CD4-positive, alpha-beta T cell treated with Interferon alpha-2 for 1 hour (primary cell): ENCODE results near the gene UBE2N.
A peak's percentile ranks its signal among the peaks of the same experiment; 100 is the strongest.

Experiments used
- DNase-seq, 2 donors: peaks; one replicate each; pipeline ENCODE4 v3.0.0-alpha.2; 2020 to 2022

UBE2N gene, protein sequence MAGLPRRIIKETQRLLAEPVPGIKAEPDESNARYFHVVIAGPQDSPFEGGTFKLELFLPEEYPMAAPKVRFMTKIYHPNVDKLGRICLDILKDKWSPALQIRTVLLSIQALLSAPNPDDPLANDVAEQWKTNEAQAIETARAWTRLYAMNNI

GRCh38 chr12:93441617-93442410, at the start of gene UBE2N:
Gene UBE2N, minus strand, starts transcription at chr12:93441947. Its CDS starts 63 bp downstream, at chr12:93441884.
- peak; percentile 96 to 97 for DNase-seq

- no peak for DNase-seq
Measured at GRCh38 chr12:93484315-93484981, 42.7 kb upstream of the UBE2N start.

- no peak for DNase-seq
Measured at GRCh38 chr12:93483151-93483807, 41.5 kb upstream of the UBE2N start.

DNA sequence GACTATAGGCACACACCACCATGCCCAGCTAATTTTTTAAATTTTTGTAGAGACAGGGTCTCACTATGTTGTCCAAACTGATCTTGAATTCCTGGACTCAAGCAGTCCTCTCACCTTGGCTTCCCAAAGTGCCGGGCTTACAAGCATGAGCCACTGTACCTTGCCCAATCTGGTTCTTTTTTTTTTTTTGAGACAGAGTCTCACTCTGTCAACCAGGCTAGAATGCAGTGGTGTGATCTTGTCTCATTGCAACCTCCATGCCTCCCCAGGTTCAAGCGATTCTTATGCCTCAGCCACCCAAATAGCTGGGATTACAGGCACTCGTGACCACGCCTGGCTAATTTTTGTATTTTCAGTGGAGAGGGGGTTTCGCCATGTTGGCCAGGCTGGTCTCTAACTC, 41.0 kb upstream of the UBE2N start:
- DNase-seq: no peak

DNA sequence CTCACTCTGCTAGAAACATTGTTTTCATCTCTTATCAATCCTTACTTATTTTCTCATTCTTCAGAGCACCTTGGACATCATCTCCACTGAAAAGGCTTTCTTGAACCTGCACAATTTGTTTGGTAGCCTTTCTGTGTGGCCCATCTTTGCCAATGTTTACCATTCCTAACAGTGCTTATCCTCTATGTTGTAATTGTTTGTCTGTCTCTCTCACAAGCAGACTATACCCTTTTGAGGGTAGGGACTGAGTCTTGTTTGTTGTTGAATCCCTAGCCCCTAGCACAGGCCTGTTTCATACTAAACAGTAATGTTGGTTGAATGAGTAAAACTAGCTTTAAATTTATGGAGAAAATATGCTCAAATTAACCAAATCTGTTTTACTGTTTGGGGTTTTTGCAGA, 34.8 kb upstream of the UBE2N start:
- DNase-seq: no peak

GRCh38 chr12:93469386-93469785, 27.6 kb upstream of the UBE2N start:
- DNase-seq: no peak

DNA sequence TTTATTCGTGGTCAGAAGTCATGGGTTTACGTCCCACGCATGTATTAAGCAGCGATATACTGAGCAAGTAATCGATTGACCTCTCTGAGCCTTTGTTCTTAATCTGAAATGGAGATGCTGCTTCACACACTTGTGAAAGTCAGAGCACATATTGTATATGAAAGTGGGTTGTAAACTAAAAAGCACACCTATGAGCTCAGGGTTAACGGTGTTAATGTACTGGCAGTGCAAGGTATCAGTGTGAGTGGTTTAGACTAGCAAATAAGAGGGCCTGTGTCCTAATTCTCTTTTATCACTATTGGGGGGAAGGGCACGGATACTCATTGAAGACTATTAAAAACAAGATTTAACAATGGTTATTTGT, 26.2 kb upstream of the UBE2N start:
- DNase-seq: peak in 1 of 2 donors; percentile 18

DNA sequence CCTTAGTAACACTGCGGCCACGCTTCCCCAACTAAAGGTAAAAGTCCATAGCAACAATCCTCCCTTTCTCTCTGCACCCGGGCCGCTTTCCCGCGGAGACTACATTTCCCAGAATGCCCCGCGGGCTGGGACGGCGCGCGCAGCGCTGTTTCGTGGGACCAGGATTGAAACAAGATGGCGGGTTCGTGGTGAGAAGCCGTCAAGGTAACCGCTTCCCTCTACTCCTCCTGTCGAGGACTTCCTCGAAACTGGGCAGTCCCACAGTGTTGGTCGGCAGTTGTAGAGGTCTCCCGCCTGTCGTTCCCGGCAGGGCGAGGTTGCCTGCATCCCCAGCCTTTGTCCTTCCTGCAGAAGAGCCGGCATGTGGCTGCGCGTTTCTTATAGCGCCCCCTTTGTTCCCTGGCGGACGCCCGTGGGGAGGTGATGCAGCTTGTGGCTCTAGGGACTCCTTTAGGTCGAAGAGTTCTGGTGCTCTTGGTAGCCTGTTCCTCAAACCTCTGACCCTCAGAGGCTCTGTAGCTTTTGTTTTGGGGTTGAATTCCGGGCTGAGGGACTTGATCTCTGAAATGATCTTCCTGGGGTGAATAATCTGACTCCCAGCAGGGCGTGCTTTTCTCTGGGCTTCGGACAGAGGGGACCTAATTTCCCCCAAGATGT, 25.7 kb upstream of the UBE2N start, which contains the start of gene MRPL42:
Gene MRPL42 (plus strand): TSS at position 164 of the 657 bp plus-strand sequence. CDS start 1,772 bp downstream, outside the sequence.
- DNase-seq: peak; percentile 91 to 95

- no peak for DNase-seq
Measured at GRCh38 chr12:93466625-93467350, 25.0 kb upstream of the UBE2N start.

- no peak for DNase-seq
Measured at GRCh38 chr12:93465841-93466240, 24.1 kb upstream of the UBE2N start.

DNA sequence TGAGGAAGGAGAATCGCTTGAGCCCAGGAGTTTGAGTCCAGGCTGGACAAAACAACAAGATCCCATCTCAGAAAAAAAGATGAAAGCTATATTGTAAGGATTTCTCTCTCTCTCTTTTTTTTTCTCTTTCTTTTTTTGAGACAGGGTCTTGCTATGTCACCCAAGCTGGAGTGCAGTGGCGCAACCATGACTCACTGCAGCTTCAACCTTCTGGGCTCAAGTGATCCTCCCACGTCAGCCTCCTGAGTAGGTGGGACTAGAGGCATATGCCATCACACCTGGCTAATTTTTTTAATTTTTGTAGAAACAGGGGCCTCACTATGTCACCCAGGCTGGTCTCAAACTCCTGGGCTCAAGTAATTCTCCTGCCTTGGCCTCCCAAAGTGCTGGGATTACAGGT, 19.8 kb upstream of the UBE2N start:
- no peak for DNase-seq

- no peak for DNase-seq
Measured at GRCh38 chr12:93460902-93461301, 19.2 kb upstream of the UBE2N start.

- no peak for DNase-seq
Measured at GRCh38 chr12:93460003-93460402, 18.3 kb upstream of the UBE2N start.

DNA sequence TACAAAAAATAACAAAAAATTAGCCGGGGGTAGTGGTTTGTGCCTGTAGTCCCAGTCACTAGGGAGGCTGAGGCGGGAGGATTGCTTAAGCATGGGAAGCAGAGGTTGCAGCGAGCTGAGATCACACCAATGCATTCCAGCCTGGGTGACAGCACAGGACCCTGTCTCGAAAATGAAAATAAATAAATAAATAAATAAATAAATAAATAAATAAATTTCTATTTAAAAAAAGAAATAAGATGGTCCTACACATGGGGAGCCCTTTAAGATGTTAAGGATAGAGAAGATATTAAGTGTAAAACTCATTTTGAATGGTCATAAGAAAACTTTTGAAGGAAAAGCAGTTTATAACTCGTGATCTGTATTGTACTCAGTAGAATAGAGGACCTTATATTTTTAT, 17.4 kb upstream of the UBE2N start:
- no peak for DNase-seq

DNA sequence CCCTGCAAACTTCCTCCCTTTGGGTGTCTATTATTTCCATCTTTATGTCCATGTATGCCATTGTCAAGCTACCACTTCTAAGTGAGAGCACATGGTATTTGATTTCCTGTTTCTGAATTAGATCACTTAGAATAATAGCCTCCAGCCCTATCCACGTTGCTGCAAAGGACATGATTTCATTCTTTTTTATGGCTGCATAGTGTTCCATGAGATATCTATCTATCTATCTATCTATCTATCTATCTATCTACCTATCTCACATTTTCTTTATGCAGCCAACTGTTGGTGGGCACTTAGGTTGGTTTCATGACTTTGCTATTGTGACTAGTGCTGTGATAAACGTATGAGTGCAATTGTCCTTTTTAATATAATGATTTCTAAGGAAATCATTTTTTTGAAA, 14.3 kb upstream of the UBE2N start:
- no peak for DNase-seq

GRCh38 chr12:93453633-93454032, 11.9 kb upstream of the UBE2N start:
- no peak for DNase-seq

DNA sequence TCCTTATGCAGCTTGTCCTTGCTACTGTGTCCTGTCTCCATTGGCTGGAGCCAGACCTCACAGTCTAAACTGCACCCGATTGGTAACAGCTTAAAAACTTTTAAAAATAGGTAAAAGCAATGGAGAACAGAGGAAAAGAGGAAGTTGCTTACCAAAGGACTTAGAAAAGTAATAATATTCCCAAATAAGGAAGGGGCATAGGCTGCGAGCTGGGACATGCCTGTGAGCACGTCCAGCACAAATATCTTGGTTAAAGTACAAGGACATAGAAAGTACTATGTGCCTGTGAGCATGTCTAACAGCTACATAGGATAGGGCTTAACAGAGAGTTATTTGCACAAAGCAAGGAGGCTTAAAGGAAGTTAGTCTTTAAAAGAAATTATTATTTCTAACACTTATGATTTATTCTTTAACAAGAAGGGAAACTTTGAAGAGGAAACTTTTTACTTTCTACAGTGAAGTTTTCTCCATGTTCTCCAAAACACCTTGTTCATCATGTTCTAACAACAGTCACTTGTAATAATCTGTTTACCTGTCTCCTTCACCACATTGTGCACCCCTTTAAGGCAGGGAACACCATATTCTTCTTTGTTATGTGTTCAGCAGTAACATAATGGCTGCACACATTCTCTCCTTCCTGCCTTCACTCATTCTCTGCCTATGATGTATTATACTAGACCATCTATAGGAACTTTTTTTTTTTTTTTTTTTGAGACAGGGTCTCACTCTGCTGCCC, 9.8 kb upstream of the UBE2N start:
- no peak for DNase-seq

DNA sequence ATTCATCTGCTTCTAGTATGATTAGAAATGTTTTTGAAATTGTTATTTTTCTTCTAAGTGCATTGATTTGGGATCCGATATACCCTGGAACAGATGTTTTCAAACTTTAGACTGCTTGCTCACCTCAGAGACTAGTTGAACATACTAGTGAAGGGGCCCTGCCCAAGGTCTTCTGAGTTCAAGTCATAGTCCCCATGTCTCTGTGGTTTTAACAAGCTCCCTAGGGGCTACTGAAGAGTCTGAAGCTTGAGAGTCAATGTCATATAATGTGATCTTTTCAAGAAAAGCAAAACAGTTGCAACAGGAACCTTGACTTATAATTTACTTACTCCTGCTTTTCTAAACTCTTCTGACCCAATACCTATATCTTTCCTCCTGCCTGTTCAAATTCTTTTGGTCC, 7.5 kb upstream of the UBE2N start:
- DNase-seq: no peak

DNA sequence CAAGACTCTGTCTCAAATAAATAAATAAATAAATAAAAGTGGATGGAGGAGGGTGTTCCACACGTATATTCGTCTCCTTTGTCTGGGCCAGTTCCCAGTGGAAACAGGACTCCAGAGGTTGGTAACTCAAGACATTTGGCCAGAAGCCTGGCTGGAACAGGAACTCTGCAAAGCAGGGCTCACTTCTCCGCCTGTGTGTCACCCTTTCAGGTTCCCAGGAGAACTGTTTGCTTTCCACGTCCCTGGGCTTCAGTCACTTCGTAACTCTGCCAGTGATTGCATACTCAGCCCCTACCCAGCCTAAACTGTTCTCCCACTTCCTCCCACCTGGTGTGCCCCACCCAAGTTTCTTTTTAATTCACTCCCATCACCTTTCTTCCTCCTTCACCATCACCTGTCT, 7.0 kb upstream of the UBE2N start:
- no peak for DNase-seq

GRCh38 chr12:93447555-93448290, 6.0 kb upstream of the UBE2N start:
- no peak for DNase-seq

GRCh38 chr12:93443576-93443975, 1.8 kb upstream of the UBE2N start:
- DNase-seq: no peak
